HG03108 (cell line): Measurements from ENCODE around the gene PEX6.
"Not testable (repeated sequence)": the region's sequence is repeated elsewhere in the genome, so short reads cannot be mapped to it uniquely, and the experiment has no call there.

Source experiments
- ATAC-seq: cut with Tn5 transposase; IDR thresholded peaks from one replicate; pipeline ENCODE4 v1.9.1; 2021; ENCODE audit warnings: moderate library complexity; ENCODE audit not compliant: unreplicated experiment

The PEX6 gene

GRCh38 chr6:42967228-42967627, 11.8 kb downstream of the PEX6 start:
- no peak for ATAC-seq

GRCh38 chr6:42966571-42966970, 12.4 kb downstream of the PEX6 start:
- ATAC-seq = no peak

GRCh38 chr6:42963855-42964605, 15.0 kb downstream of the PEX6 start:
- ATAC-seq = no peak

GRCh38 chr6:42963179-42963854, 15.7 kb downstream of the PEX6 start:
- ATAC-seq = no peak

- ATAC-seq = no peak
Observed at GRCh38 chr6:42962502-42963178, 16.3 kb downstream of the PEX6 start.

- no peak for ATAC-seq
Observed at GRCh38 chr6:42962096-42962495, 16.9 kb downstream of the PEX6 start.

GRCh38 chr6:42961020-42961470, 17.9 kb downstream of the PEX6 start:
- ATAC-seq = no peak

GRCh38 chr6:42960243-42961019, 18.6 kb downstream of the PEX6 start, which contains the start of gene GNMT:
Gene GNMT (plus strand): TSS chr6:42960754. CDS start chr6:42960768, 14 bp downstream.
- ATAC-seq = no peak

- no peak for ATAC-seq
Observed at GRCh38 chr6:42959917-42960242, 19.1 kb downstream of the PEX6 start.

GRCh38 chr6:42958125-42958524, 20.9 kb downstream of the PEX6 start:
- ATAC-seq = no peak

- ATAC-seq = not testable (repeated sequence)
Observed at GRCh38 chr6:42954405-42954804, 24.6 kb downstream of the PEX6 start.

- ATAC-seq = no peak
Observed at GRCh38 chr6:42952389-42952788, 26.6 kb downstream of the PEX6 start.

GRCh38 chr6:42947950-42948349, 31.0 kb downstream of the PEX6 start:
- ATAC-seq = no peak

- no peak for ATAC-seq
Observed at GRCh38 chr6:42942444-42942843, 36.5 kb downstream of the PEX6 start.

GRCh38 chr6:42941356-42941755, 37.6 kb downstream of the PEX6 start:
- not testable (repeated sequence) for ATAC-seq

GRCh38 chr6:42940493-42941045, 38.4 kb downstream of the PEX6 start:
- ATAC-seq = no peak

GRCh38 chr6:42939810-42940167, 39.2 kb downstream of the PEX6 start:
- no peak for ATAC-seq

- no peak for ATAC-seq
Observed at GRCh38 chr6:42938987-42939809, 39.8 kb downstream of the PEX6 start.

GRCh38 chr6:42938428-42938796, 40.6 kb downstream of the PEX6 start:
- no peak for ATAC-seq
